ENCODE measurements around the gene NOX1.

The NOX1 gene

DNA sequence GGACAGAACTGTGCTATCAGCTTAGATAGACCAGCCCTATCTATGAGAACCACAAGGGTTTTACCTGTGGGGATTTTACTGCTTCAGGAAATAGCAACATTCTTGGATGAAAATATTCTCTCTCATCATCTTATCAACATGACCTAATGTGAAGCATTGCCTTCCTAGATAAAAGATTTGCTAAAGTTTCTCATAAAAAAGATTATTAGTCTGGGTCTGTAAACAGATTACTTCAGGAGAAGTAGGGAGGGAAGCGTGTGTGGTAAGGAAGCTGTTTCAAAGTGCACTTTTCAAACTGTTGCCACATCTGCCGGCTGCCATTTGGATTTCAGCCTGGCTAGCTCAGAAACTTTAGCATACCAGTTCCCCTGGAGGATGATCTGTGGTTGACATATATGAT is at the start of gene NOX1:
Gene NOX1 (minus strand): TSS at position 35 of the 400 bp plus-strand sequence. CDS start 220 bp downstream, outside the sequence.
- TF ChIP-seq, protein P1, sequence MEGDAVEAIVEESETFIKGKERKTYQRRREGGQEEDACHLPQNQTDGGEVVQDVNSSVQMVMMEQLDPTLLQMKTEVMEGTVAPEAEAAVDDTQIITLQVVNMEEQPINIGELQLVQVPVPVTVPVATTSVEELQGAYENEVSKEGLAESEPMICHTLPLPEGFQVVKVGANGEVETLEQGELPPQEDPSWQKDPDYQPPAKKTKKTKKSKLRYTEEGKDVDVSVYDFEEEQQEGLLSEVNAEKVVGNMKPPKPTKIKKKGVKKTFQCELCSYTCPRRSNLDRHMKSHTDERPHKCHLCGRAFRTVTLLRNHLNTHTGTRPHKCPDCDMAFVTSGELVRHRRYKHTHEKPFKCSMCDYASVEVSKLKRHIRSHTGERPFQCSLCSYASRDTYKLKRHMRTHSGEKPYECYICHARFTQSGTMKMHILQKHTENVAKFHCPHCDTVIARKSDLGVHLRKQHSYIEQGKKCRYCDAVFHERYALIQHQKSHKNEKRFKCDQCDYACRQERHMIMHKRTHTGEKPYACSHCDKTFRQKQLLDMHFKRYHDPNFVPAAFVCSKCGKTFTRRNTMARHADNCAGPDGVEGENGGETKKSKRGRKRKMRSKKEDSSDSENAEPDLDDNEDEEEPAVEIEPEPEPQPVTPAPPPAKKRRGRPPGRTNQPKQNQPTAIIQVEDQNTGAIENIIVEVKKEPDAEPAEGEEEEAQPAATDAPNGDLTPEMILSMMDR (IDR thresholded peaks at IDR 0.05; ENCODE audit: low read depth, low read length), result no peak
- no peaks in the 10 kb centered on the region for H3K36me3 ChIP-seq
- H3K9me3 ChIP-seq (ENCODE audit: severe bottlenecking), result no peaks in the 10 kb centered on the region
- H3K27me3 ChIP-seq (ENCODE audit: insufficient read depth, low read depth, severe bottlenecking), result peaks cover 19% of the 10 kb centered on the region
- no peak within 1 kb of the TSS for H3K27ac ChIP-seq
- H3K4me3 ChIP-seq (ENCODE audit: low read depth, low read length), result no peak within 1 kb of the TSS
- DNase-seq, result no peak

DNA sequence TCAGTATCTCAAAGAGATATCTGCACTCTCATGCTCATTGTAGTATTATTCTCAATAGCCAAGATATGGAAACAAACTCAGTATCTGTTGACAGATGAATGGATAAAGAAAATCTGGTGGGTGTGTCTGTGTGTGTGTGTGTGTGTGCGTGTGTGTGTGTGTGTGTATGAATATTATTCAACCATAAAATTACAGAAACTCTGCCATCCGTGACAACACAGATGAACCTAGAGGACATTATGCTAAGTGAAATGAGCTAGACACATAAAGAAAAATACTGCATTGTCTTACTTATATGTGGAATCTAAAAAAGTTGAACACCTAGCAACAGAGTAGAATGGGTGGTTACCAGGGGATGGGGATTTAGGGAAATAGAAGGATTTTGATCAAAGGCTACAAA is 41.4 kb upstream of the NOX1 start:
- no peak overlapping the region for H3K27ac ChIP-seq
- H3K9me3 ChIP-seq (ENCODE audit: severe bottlenecking), result no peaks in the 10 kb centered on the region
- TF ChIP-seq, protein P1 (IDR thresholded peaks at IDR 0.05; ENCODE audit: low read depth, low read length), result no peak
- no peaks in the 10 kb centered on the region for H3K36me3 ChIP-seq
- peaks cover 5% of the 10 kb centered on the region for H3K27me3 ChIP-seq (ENCODE audit: insufficient read depth, low read depth, severe bottlenecking)
- DNase-seq, result no peak
- H3K4me3 ChIP-seq (ENCODE audit: low read depth, low read length), result no peak overlapping the region

DNA sequence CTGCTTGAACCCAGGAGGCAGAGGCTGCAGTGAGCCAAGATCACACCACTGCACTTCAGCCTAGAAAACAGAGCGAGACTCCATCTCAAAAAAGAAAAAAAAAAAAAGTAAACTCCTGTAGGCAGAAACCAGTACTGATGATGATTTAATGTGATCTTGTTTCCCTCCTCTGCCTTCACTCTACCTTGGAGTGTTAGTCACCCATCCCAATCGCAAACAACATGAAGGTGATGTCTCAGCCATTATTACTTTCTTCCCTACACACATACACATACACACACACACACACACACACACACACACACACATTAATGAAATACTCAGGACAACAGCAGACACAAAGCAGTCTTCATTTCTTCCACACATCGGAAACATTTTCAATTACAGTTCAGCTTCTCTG is 39.0 kb upstream of the NOX1 start:
- TF ChIP-seq, protein P1 (IDR thresholded peaks at IDR 0.05; ENCODE audit: low read depth, low read length), result no peak
- H3K36me3 ChIP-seq, result no peaks in the 10 kb centered on the region
- H3K27me3 ChIP-seq (ENCODE audit: insufficient read depth, low read depth, severe bottlenecking), result peaks cover 7% of the 10 kb centered on the region
- no peaks in the 10 kb centered on the region for H3K9me3 ChIP-seq (ENCODE audit: severe bottlenecking)
- no peak for DNase-seq
- no peak overlapping the region for H3K4me3 ChIP-seq (ENCODE audit: low read depth, low read length)
- no peak overlapping the region for H3K27ac ChIP-seq

DNA sequence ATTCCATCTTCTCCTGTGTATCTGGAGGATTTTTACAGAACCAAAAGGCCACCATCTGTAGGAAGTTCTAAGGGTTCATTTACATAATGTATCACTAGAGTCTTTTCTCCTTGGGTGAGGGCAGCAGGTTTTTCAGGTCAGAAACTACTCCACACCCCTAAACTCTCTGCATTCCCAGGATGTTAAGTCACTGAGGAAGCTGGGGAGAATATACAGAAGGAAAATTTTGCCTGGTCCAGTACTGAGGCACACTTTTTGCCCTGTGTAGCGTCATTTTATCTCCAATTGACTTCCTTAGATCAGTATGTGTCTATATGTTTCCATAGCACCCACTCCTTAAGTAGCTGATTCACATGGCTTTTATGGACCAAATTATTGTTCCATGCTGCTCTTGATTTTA is 37.6 kb upstream of the NOX1 start:
- DNase-seq, result no peak
- TF ChIP-seq, protein P1 (IDR thresholded peaks at IDR 0.05; ENCODE audit: low read depth, low read length), result no peak
- peaks cover 5% of the 10 kb centered on the region for H3K27me3 ChIP-seq (ENCODE audit: insufficient read depth, low read depth, severe bottlenecking)
- H3K9me3 ChIP-seq (ENCODE audit: severe bottlenecking), result no peaks in the 10 kb centered on the region
- no peaks in the 10 kb centered on the region for H3K36me3 ChIP-seq
- H3K4me3 ChIP-seq (ENCODE audit: low read depth, low read length), result no peak overlapping the region
- H3K27ac ChIP-seq, result no peak overlapping the region

DNA sequence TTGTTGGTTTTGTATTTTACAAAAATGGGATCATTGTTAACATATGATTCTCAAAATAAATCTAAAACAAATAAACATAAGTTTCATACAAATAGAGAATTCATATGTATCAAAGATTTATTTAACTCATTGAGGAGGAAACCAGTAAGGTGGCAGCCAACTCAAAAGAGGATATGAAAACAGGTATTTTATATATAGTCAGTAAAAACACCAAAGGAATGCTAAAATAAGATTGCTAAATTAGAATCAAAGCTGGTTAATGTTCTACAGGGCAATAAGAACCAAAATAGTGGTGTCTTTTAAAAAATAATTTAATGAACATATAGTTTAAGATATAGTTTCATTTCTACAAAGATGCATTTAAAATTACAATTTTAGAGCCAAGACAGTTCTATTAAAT is 31.5 kb upstream of the NOX1 start:
- Histone ChIP-seq H3K9me3 (ENCODE audit: severe bottlenecking) (no peaks in the 10 kb centered on the region), H3K27ac (no peak overlapping the region), H3K36me3 (no peaks in the 10 kb centered on the region), H3K4me3 (ENCODE audit: low read depth, low read length) (no peak overlapping the region), H3K27me3 (ENCODE audit: insufficient read depth, low read depth, severe bottlenecking) (peaks cover 11% of the 10 kb centered on the region)
- DNase-seq, result no peak
- TF ChIP-seq, protein P1 (IDR thresholded peaks at IDR 0.05; ENCODE audit: low read depth, low read length), result no peak

DNA sequence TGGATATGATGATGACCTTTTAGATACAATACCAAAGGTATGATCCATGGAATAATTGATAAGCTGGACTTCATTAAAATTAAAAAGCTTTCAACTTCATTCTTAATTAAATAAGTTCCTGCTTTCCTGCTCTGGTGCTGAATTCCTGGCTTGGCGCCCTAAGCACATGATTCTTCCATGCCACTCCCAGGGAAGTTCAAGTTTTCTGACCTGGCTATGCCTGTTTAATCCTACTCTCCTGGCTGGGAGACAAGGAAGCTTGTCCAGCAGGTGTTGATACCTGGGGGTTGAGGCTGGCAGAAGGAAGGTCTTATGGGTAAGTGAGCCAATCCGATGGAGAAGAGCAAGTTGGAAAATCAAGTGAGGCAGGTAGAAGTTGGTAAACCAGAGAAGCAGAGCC is 30.3 kb upstream of the NOX1 start:
- peaks cover 11% of the 10 kb centered on the region for H3K27me3 ChIP-seq (ENCODE audit: insufficient read depth, low read depth, severe bottlenecking)
- no peak overlapping the region for H3K4me3 ChIP-seq (ENCODE audit: low read depth, low read length)
- H3K36me3 ChIP-seq, result no peaks in the 10 kb centered on the region
- no peaks in the 10 kb centered on the region for H3K9me3 ChIP-seq (ENCODE audit: severe bottlenecking)
- TF ChIP-seq, protein P1 (IDR thresholded peaks at IDR 0.05; ENCODE audit: low read depth, low read length), result no peak
- no peak for DNase-seq
- no peak overlapping the region for H3K27ac ChIP-seq
